Stimulated activated CD8-positive, alpha-beta memory T cell treated with anti-CD3 and anti-CD28 coated beads, Interleukin-4, amount 100 ng/mL, for 48 hours (primary cell): ENCODE data around the gene GSG1L.

Source experiments
- DNase-seq: peaks from one replicate; pipeline ENCODE4 v3.0.0-alpha.2; 2020

GSG1L gene

DNA sequence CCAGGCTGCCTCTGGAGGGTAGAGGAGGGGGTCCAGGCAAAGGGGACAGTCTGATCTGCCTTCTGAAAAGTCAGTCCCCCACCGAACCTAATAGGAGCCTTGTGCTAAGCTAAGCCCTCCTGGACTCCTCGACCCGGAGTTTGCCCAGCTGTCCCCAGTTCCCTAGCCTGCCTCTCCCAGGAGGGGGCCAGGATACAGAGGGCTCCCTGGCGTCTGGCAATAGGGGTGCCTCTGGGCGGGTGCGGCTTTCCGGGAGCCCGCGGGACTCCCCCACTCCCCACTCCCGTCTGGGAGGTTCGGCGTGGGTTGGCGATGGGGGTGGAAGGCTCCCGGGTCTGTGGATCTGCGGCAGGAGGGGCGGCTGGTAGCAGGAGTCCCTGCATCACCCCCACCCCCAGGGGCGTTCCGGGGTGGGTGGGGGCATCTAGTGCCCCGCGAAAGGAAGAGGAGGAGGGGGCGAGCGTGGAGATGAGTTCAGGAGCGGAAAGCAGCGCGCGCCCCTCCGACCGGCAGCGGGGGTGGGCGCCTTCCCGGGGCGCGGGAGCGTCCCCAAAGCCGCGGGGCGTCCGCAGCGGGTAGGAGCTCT is 1.2 kb downstream of the GSG1L start:
- DNase-seq: no peak

DNA sequence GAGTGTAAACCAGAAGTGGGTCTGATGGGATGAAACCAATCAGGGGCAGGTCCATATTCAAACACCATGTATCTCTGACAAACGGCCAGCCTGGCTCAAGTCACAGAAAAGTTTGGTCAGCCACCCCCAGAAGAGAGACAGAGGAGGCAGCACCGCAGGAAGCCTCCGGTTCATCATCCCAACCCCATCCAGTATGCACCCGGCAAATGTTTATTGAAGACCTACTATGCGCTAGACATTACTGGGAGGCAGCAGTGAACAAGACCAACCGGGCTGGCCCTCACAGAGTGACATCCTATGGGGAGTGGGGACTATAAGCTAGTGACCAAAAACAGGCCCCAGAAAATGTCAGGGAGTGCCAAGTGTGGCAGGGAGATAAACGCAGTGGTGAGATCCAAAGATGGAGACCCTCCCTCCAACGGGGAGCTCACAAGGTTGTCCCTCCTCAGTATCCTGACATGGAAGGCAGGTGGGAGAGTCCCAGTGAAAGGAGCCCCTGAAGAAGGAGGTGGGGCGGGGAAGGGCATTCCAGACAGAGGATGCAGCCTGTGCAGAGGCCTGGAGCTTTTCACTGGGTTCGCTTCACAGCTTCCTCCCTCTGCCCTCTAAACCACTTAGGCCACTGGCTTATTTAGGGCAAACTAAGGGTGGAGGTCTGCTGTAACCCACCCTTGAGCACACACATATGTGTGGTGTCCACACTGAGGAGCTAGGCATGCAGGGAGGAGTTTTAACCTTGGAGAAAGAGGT is 2.0 kb downstream of the GSG1L start:
- no peak for DNase-seq

DNA sequence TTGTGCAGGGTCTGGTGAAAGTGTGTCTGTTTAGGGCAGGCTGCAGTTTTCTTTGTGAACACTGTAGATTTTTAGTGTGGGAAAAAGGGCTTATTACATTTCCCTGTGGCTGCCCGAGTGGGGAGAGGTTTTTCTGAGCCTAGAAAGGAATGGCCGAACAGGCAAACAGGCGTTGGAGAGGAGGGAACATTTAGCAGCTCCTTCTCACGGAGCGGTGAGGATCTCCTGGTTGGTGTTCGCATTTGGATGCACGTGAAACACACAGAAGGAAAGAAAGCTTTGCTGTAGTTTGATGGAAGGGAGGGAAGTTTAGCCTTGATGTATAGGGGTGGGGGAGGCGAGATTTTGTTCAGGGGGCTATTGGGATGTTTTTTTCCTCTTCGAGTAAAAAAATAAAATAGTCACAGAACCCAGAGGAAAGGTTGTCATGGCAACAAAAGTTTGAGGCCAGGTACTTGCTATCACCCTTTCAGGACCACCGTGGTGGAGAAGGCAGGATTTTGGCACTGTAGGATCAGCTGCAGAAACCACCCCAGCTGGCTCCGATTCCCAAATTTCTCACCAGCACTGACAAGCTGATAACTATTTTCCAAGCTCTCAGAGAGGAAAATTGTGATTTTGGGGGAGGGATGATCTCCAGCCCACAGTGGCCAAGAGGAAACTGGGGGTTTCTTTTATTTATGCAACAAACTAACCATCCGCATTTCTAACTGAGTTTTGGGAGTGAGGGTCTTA is 3.5 kb downstream of the GSG1L start:
- no peak for DNase-seq

DNA sequence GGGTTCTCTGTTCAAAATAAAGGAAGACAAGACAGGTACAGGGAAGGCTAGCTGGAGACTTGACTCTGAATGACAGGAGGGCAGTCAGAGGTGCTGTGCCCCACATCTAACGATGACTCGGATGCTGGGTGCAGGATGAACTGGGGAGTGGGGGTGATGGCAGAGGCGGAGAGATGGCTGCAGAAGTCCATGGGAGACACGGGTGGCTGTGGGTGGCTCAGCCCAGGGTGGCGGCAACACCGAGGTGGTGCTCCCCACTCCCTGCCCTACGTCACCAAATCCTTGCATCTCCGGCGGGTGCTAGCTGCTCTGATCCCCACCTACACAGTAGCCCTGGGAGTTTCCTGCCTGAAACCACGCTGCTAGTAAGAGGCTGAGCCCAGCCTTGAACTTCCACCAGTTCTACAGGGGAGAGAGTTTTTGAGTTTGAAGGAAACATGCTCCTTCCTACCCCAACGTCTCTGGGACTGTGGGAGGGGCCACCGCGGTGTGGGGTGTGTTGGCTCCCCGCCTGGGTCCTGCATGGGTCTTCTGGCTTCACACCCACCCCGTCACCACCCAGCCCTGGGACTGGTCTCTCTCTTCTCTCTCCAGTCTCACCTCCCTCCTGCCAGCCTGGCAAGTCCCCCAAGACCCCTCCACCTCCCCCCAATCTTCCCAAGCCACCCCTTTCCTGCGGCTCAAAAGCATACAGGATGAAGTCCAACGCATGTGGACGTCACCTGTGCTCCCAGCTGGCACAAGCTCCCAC is 4.5 kb downstream of the GSG1L start:
- DNase-seq: no peak

DNA sequence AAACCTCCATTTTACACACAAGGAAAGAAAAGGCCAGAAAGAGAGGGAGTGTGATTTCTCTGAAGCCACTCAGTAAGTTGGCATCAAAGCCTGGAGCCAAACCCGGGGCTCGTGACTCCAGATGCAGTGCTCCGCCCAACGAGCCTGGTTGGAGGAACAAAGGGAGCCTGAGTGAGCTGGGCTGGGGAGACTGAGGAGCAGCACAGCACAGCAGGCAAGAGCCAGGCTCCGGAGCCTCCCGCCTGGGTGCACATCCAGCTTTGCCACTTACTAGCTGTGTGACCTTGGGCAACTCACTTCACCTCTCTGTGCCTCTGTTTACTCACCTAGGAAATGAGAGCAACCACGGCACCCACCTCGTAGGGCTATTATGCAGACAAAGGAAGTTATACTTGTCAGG is 5.6 kb downstream of the GSG1L start:
- DNase-seq: no peak

DNA sequence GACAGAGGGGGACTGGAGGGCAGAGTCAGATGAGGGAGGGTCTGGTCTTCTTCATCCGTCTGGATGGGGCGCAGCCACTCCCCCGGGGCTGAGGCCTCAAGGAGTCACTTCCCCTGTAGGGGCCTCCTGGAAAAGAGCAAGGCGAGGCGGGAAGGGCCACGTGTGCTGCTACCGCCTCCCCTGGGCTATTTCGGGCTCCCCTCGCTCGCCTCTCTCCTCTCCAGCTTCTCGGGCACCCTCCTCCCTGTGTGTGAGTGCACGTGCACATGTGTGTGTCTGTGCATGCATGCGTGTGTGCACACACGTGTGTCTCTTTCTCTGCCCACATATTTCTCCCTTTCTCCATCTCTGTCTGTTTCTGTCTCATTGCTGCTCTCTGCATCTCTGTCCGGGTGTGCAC is 10.1 kb downstream of the GSG1L start:
- no peak for DNase-seq

DNA sequence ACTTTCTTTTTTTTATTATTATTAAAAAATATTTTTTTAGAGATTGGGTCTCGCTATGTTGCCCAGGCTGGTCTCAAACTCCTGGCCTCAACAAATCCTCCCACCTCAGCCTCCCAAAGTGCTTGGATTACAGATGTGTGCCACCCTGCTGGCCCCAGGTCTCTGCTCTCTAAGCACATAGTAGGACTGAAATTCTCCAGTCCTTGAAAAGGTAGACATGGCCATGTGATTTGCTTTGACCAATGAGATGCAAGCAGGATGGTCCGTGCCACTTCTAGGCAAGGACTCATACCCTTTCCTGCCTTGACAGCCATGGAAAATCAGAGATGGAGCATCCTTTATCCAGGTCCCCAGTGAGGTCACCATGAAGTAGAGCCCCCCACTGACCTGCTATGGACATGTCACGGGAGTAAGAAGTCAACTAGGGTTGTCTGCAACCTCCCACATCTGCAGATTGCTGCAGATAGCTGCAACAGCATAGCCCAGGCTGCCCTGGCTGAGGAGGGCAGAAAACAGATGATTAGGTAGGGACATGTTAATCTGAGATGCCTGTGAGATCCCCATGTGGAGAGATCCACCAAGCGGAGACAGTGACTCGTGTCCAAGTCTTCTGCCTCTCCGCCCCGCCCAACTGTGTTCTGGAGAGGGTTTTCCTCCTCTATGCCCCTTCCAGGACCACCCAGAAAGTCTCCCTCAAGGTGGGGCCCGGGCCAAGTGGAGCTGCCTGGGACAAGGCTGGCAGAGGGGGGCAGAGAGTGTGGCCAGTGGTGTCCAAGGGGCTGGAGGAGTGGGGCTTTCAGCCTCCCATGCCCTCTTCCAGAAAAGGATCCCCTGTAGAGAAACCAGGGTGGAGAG is 11.0 kb downstream of the GSG1L start:
- no peak for DNase-seq

DNA sequence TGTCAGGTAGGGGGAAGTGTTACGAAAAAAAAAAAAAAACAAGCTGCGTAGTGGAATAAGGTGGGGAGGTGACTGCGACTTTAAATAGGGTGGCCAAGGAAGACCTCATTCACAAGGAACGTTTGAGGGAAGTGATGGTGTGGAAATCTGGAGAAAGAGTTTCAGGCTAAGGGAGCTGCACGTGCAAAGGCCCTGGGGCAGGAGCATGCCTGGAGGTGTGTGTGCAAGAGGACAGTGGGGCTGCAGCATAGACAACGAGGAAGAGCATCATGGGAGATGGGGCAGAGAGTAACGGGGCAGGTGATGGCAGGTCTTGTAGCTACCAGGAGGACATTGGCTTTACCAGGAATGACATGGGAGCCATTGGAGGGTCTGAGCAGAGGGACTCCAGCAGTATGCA is 12.0 kb downstream of the GSG1L start:
- no peak for DNase-seq

DNA sequence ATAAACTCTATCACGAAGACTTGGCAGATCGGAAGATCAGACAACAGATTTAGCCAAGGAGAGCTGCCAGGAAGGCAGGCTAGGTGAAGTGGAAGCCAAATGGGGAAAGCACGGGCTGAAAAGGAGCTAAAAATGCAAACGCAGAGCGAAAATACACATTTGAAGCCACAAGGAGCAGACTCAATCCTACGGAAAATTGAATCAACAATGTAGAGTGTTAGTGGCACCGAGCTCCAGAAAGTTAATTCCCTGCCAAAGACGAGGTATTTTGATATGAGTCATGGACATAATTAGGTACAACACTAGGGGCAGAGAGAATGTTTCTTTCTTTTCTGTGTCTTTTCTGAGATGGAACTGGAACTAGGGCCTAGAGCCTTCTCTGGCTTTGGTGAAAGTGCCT is 20.7 kb downstream of the GSG1L start:
- DNase-seq: no peak

DNA sequence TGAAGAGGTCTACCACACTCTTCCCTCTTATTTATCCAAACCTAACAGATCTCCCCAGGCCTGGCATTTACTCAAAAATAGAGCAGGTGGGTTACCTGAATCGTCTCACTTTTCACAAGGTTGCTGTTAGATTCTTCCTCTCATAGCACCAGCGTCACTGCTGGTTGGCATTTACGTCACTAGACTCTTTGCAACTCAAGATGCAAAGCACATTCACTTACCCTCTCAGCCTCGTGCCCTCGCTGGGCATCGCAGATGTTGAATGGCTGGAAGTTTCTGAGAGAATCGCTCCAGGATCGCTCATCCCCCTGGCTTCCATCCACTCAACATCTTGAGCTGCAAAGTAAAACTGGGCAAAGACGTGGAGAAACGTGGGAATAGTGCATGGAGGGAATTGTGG is 21.9 kb downstream of the GSG1L start:
- DNase-seq: no peak

DNA sequence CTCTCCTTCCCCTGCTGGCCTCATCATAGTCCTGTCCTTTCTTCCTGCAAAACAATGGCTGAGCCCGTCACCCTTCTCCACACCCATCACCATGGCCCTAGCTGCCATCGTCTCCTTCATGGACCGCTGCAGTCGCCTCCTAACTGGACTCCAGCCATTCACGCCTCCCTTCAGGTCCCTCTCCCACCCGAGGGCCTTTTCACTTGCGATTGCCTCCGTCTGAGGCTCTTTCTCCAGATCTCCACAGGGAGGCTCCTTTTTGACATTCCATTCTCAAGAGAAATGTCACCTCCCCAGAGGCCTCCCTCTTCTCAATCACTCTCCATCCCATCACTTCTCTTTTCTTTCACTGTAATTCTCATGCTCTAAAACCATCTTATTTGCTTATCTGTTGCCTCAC is 23.5 kb downstream of the GSG1L start:
- DNase-seq: no peak

DNA sequence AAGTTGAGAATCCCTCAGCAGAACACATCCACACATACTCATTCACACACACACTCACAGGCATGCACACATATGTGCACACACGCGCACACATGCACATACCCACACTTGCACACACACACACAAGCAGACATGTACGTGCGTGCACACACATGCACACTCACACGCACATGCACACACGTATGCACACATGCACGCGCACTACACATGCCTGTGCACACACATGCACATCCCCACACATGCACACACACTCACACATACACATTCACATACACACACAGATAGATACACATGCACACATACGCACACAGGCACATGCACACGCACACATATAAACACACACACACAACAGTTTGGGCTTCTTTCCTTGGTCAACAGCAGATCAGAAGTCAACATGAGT is 24.0 kb downstream of the GSG1L start:
- no peak for DNase-seq

DNA sequence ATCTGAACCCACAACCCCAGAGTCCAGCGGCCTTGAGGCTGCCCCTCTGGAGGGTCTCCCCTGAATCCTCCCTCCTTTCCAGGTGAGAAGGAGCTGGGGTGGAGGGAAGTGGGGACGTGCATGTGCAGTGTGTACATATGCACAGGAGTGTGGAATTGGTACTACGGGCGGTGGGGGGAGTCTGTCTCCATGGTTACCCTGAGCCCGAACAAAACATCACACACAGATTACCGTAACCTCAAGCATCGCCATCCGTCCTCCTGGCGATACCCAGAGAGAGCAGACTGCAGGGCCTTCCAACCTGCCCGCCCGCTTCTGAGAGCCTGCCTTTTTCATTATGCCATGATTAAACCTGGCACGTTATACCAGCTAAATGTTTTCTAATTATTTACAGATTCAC is 25.1 kb downstream of the GSG1L start:
- DNase-seq: no peak

DNA sequence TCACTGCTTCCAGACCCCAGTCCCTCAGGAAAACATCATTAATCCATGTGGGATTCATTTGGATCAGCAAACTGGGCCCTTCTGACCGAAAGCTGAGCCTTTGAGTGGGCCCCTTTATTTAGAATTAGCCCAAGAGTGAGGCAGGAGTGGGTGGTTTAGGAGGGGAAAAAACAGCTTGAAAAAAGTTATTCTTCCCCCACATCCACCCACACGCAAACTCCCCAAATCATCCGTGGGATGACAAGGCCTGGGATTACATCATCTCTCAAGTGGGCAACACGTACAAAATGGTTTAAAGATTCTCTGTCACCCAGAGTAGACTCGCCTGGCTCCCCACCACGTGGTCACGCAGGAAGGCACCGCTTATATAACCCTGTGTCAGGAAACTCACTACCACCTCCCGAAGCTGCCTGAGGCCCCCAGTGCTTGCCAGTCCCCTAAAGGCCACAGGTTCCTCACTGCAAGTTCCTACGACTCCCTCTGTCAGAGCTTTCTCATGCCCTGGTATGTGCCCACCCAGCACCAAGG is 27.6 kb downstream of the GSG1L start:
- no peak for DNase-seq

DNA sequence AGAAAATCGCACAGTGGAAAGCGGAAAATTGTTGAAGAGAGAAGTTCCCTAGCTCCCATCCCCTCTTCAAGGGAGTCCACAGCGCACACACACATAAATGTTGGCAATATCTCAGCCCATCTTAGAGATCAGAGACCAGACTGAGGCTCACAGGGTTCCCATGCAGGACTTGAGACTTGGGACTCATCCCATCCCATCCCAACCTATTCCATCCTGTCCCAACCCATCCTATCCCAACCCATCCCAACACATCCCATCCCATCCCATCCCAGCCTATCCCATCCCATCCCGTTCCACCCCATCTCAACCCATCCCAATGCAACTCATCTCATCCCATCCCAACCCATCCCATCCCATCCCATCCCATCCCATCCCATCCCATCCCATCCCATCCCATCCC is 29.6 kb downstream of the GSG1L start:
- no peak for DNase-seq

DNA sequence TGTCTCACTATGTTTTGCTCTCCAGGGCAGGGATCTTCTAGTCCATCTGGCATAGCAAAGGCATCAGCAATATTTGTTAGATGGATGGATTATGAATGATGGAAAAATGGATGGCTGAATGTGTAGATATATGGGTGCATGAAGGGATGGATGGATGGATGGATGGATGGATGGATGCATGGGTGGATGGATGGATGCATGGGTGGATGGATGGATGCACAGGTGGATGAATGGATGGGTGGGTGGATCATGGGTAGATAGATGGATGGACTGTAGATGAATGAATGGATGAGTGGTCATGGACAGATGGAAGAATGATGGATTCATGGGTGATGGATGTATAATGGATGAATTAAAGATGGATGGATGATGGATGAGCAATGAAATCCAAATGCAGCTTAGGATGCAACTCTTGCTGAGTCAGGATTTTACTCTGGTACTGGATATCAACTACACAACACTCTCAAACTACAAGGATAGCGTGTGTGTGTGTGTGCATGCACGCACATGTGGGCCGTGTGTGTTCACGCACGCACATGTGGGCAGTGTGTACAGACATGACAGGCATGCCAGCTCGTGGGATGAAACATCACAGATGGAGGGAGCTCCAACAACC is 34.0 kb downstream of the GSG1L start:
- no peak for DNase-seq

DNA sequence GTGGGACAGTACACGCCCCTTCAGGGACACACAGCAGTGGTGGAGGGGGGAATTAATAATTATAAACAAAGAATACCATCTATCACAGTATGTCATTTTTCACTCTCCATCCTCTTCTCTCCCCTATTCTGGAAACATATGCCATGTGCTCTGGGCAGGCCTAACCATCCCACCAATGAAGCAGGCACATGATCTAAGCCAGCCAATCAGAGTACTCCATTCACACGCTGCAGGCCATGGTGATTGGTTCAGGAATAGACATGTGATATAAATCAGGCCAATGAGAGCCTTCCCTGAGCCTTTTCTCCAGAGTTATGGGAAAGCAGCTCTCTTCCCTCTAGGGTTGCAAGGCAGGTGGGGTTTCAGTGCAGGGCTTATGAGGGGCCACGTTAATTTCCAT is 36.5 kb downstream of the GSG1L start:
- DNase-seq: no peak

DNA sequence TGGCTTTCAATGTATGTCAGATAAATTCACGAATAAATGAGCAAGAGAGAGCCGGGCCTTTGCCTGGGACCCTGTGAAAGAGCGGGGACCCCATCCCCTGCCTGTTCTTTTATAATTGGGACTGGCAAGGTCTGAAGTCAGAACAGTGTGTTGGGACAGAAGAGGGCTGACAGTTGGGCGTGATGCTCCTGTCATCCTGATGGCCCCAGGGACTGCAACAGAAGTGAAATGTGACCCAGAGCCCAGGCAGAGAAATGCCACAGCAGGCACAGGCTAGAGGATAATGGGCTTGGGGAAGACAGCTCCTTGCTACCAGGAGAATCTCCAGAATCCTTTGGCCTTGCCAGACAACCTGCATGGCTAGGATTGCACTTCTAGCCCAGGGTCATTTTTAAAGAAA is 37.9 kb downstream of the GSG1L start:
- no peak for DNase-seq

DNA sequence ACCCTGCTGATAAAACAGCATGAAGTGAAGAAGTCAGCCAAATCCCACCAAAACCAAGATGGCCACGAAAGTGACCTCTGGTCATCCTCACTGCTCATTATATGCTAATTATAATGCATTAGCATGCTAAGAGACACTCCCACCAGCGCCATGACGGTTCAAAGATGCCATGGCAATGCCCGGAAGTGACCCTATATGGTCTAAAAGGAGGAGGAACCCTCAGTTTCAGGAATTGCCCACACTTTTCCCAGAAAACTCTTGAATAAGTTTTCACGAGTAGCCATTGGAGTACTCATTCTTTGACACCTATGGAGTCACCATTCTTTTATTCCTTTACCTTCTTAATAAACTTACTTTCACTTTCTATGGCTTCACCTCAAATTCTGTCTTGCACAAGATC is 44.3 kb downstream of the GSG1L start:
- no peak for DNase-seq

DNA sequence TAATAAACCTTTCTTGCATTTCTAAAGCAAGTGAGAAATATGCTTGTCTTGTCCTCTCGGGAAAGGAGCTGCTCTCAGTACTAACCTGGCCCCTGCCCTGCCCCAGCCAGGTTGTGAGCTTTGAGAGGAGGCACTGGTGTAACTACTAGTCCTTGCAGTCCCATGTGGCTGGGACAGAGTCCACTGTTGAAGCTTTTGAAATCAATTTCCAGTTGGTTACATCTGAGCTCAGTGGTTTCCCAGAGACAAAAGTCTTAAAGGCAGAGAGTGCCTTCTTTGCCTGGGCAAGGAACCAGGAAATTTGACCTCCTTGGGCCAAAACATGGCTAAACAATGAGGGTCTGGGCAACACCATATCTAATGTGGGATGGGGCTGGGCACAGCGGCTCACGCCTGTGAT is 48.7 kb downstream of the GSG1L start:
- DNase-seq: no peak

DNA sequence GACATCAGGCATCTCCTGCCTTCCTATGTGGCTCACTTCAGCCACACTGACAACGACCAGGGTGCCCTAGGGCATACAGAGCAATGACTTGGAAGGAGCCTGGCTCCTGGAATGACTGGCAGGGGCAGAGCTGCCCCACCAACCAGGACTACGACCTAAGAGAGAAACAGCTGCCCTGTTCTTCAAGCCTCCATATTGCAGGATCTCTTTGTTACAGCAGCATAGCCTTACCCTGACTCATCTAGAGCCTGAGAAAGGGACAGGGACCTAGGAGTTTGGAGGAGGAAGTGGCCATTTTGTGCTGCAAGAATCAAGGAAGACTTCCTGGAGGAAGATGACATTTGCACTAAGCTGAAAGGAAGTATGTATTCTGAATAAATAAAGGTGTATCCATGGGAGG is 49.6 kb downstream of the GSG1L start:
- no peak for DNase-seq

DNA sequence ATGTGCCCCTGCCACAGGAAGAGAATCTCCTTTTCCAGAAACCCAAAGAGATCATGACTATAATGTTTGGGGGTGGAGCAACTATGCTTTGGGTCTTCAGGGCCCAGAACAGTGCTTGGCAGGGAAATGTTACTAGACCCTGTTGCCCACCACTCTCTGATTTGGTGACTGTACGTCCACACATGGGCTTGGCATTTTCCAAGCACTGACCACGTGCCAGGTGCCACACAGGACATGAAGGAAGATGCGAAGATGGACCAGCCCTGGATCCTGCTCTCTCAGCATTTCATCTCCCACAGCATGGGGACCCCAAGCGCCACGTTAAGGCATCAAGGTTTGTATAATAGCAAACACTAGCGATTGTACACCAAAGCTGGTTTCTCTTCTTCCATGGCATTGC is 50.1 kb downstream of the GSG1L start:
- DNase-seq: no peak
